HG03045 (cell line): Measurements from ENCODE around the gene UBE2L5.

Experiments used
- ATAC-seq: cut with Tn5 transposase; IDR thresholded peaks from one replicate; pipeline ENCODE4 v1.9.1; 2021; ENCODE audit warnings: mild to moderate bottlenecking, moderate library complexity; ENCODE audit not compliant: unreplicated experiment

The UBE2L5 gene

GRCh38 chr13:30466841-30467252 is 44.6 kb downstream of the UBE2L5 start:
- no peak for ATAC-seq

- no peak for ATAC-seq
These were observed 51.4 kb downstream of the UBE2L5 start for GRCh38 chr13:30473675-30474074.

GRCh38 chr13:30477346-30478195 is 55.3 kb downstream of the UBE2L5 start:
- ATAC-seq, result peak; percentile 77
